SW480 (cell line): ENCODE results near the gene ZNF609.

ENCODE experiments used
- DNase-seq: peaks from one replicate; pipeline ENCODE4 v3.0.0-alpha.2; 2016; ENCODE audit warnings: low spot score

ZNF609 gene

DNA sequence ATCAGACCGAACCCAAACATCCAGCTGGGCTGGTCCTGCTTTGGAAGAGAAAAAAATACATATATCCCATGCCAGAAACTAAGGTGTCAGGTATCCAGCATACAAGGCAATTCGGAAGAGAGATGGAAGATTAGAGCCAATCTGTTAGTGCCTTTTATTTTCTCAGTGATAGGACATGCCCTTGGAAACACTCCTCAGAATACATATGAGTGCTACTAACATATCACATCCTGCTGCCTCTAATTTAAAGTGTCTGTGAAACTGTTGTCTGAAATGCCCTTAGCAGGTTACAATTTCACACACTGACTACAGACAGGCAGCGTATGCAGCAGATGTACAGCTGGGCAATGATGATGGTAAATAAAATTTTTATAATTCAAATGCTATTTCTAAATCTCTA is 236.1 kb downstream of the ZNF609 start:
- DNase-seq = no peak

GRCh38 chr15:64697911-64698369 is 237.6 kb downstream of the ZNF609 start:
- no peak for DNase-seq

DNA sequence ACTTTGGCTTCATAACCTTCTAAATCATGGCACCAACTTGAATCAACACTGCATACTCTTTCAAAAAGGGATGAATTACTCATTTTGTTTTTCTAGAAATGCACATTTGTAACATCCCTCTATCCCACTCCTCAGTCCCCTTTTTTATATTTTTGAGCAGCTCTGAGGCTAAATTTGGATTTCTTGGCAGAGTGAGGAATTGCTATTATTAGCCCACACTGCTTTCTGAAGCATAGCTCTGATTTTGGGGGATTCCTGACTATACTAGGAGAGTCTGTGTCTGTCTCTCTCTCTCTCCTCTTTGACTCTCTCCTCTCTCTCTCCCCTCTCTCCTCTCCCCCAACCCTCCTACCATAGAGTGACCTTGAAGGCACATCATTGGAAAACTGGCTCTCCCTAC is 238.4 kb downstream of the ZNF609 start:
- no peak for DNase-seq

- DNase-seq = no peak
Measured at GRCh38 chr15:64699751-64700388, 239.5 kb downstream of the ZNF609 start.

GRCh38 chr15:64701051-64701450 is 240.7 kb downstream of the ZNF609 start:
- DNase-seq = no peak

DNA sequence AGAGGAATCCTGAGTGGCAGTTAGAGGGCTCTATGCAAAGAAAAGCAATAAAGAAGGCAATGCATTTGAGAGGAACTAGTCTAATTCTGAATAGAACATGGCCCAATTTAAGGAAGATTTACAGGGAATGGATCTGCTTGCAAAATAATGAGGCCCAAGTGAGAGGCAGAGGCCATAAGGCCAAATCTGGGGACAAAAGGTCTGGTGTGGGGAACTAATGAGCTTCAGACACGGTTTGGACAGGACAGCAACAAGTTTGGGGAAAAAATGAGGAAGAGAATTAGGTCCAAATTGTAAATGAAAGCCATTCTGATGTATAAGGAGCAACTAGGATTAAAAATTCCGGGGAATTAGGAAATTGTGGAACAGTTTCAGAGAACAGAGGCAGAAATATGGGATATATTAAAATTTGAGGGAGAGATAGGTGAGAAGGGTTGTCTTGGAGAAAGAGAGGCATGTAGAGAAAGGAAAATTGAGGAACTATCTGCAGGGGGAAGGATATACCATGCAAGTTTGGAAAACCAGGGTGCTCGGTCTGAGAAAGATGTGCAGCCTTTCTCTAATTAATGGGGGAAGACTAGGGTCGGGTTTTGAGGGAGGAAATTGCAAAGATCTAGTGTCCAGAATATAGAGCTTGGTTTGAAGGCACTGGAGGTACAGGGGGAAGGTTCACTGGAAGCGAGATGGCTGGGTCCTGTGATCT is 241.3 kb downstream of the ZNF609 start:
- DNase-seq = no peak

DNA sequence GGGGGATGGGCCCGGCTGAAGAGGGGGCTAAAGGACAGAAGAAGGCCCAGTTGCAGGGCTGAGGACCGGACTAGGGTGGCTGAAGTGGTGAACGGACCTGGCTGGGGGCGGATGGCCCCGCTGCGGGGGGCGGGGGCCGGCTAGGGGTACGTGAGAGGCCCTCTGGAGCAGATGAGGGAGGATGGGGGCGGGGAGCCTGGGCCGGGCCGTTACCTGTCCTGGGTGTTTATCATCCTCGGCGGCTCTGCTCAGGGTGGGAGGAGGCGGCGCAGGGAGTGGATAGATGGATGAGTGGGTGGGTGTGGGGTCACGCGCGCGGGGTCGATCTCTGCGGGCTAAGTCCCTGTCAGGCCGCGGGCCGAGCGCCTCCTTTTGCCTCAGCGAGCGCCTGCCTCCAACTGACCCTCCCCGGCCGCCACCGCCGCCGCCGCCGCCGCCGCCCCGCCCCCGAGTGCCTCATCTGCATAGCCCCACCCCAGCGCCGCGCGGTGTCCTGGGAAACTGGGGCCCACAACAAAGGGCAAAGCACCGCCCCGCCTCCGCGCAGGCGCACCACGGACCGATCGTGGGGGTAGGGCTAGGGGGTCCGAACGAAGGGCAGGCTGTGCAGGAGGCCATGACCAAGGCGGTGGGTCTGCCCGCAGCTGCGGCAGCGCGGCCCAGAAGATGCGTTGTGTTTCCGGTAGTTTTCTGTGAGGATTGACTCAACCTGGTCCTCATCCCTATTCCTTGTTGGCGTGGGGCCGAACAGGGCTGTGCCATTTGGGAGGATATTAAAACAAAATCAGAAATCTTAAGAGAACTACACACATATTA is 242.6 kb downstream of the ZNF609 start:
- DNase-seq = peak; percentile 86

DNA sequence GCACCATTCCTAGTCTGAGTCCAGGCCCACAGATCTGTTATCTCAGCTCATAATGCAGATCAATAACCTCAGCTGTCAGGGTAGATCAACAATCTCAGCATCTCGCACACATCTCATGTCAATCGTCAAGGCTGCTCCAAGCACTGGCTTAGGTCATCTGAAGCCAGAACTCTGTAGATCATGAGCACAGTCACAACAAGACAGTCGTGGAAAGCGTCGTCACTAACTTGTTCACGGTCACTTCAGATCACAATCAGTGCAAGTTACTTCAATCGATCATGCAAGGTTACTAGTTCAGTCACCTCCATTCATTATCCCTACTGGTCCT is 243.2 kb downstream of the ZNF609 start:
- no peak for DNase-seq

- DNase-seq = no peak
Measured at GRCh38 chr15:64705006-64705405, 244.6 kb downstream of the ZNF609 start.

- DNase-seq = no peak
Measured at GRCh38 chr15:64706011-64706911, 245.9 kb downstream of the ZNF609 start.

GRCh38 chr15:64710676-64711428 is 250.5 kb downstream of the ZNF609 start:
- DNase-seq = no peak

DNA sequence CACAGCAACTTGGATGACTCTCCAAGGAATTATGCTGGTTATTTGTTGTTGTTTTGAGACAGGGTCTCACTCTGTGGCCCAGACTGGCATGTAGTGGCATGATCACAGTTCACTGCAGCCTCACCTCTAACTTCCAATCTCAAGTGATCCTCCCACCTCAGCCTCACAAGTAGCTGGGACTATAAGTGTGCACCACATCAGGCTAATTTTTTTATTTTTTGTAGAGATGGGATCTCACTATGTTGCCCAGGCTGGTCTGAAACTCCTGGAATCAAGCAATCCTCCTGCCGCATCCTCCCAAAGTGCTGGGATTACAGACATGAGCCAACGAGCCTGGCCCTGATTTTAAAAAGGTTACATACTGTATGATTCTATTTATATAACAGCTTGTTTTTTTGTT is 252.0 kb downstream of the ZNF609 start:
- no peak for DNase-seq

DNA sequence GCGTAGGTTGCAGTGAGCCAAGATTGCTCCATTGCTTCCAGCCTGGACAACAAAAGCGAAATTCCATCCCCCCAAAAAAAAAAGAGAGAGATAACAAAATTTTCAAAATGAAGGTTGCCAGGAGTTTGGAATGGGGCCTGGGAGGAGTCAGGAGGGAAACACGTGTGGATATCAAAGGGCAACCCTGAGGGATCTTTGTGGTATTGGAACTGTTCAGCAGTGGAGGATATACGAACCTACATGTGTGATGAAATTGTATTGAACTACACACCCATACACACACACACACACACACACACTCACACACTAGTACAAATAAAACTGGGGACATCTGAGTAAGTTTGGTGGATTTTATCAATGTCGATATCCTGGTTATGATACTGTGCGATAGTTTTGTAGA is 253.2 kb downstream of the ZNF609 start:
- DNase-seq = no peak

GRCh38 chr15:64716452-64716851 is 256.1 kb downstream of the ZNF609 start:
- no peak for DNase-seq

- no peak for DNase-seq
Measured at GRCh38 chr15:64717130-64717529, 256.8 kb downstream of the ZNF609 start.

GRCh38 chr15:64717735-64718495 is 257.5 kb downstream of the ZNF609 start:
- DNase-seq = no peak

- DNase-seq = no peak
Measured at GRCh38 chr15:64720188-64720587, 259.8 kb downstream of the ZNF609 start.

DNA sequence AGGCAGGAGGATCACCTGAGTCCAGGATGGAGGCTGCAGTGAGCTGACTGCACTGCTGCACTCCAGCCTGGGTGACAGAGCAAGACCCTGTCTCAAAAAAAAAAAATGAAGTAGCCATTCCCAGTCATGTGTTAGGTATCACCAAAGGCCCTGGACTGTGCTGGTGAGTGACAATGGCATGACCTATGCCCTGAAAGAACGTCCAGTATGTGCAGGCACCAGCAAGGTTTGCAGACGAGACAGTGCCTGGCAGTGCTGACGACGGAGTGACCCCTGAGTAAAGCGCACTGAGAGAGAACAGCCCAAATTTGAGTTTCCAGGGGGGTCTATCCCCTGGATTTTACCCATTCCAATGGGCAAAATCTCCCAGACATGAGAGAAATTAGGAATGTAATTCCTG is 269.8 kb downstream of the ZNF609 start:
- DNase-seq = no peak

DNA sequence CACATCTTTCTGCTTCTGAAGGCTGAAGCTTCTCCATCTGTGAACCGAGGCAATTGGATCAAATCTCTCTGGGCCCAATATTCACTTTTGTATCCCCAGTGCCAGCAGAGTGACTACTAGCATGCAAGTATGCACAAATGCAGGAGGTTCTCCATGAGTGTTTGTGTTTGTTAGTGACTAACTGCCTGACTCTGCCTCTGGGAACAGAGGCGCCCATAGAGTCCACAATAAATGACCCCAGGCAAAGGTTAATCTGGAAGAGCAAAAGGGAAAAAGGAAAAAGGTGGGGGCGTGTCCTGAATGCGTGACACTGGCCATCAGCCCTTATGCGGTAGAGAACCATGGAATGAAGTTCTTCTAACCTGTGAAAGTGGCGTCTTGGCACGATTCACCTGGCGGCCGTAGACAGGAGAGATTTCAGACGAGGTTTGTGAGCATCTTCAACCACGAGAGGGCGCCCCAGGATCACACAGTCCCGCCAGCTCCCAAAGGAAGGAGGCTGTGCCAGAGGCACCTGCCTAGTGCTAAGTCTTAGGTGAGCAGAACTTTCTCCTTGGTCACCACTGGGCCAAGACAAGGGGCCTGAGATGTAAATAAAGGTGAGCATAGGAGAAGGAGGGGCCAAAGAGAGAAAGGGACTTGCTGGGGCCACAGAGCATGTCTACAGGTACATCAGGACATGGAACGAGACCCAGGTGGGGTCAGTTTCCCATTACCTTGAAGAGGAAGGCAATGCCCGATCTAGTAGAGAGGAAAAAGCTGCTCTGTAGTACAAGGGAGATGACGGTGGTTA is 270.8 kb downstream of the ZNF609 start:
- DNase-seq = peak; percentile 76

- no peak for DNase-seq
Measured at GRCh38 chr15:64731805-64732151, 271.4 kb downstream of the ZNF609 start.
